GM18951 (cell line): Measurements from ENCODE around the gene SAMD15.
"Not testable (repeated sequence)": the region's sequence is repeated elsewhere in the genome, so short reads cannot be mapped to it uniquely, and the experiment has no call there.

Source experiments
- POLR2A ChIP-seq: IDR thresholded peaks from 4 replicates; pipeline ENCODE4 v1.6.1; 2011; ENCODE audit warnings: mild to moderate bottlenecking; ENCODE audit not compliant: insufficient read length, insufficient read depth; ENCODE audit errors: extremely low read depth
- in situ Hi-C: fragments of 300-500 bp; cut with MboI; formaldehyde crosslinking; loops from one replicate; pipeline ENCODE4 v1.12.0; 2022; ENCODE audit warnings: low sequenced_read_pairs, mixed read lengths, inconsistent platforms; ENCODE audit not compliant: unreplicated experiment

SAMD15 gene

DNA sequence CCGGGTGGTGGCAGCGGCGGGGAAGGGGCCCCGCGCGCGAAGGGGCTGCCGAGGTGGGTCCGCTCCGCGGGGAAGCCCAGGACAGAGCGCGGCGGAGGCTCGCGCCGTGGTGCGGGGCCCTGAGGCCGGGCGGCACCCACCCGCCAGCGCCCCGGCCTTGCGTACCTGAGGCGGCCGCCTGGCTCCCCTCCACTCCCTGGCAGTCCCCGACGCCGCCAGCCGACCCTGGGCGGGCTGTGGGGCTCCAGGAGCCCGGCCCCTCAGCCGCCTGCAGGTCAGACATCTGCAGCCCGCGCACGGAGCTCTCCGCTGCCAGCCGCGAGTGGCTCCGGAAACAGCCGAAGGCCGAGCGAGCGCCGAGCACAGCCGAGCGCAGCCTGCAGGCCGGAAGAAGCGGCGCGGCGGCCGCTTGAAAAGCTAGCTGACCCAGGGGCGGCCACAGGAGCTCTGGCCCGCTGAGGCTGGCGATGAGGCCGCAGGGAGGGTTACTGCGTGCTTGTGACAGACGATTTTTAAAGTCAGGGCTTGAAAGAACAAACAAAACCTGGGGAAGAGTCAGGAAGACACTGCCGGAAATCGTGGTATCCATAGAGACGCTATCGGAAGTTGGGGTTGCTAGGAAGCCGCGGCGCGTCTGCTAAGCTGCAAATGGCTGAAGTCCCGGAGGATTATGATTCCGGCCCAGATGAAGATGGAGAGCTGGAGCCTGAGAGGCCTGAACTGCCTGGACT lies at the start of gene SAMD15, which contains the start of gene TMED8:
SAMD15 (plus strand) TSS at position 609 of the 731 bp plus-strand sequence; CDS start at position 649, 40 bp downstream.
TMED8 (minus strand) TSS at position 324 of the 731 bp plus-strand sequence; CDS start at position 283, 41 bp downstream.
- TF ChIP-seq POLR2A: peak; percentile 71
- in situ Hi-C loops: no loop called here

DNA sequence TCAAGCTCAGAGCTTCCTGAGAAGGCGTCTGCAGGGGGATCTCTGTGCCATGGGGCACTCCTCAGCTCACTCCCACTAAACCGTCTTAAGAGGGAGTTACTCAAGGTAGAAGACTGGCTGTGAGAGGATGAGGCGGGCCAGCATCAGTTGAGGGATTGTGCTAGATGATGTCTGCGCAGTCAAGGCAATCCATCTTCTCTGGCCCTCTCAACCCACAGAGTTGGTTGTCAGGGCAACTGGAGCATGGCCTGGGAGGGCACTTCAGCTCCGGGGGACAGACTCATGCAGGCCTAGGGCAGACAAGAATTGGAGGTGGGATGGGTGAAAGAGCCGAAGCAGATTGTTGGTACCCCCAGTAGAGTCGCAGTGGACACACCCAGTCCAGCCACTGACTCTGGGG lies 47.3 kb upstream of the SAMD15 start:
- in situ Hi-C loops: no loop called here
- TF ChIP-seq POLR2A: no peak

DNA sequence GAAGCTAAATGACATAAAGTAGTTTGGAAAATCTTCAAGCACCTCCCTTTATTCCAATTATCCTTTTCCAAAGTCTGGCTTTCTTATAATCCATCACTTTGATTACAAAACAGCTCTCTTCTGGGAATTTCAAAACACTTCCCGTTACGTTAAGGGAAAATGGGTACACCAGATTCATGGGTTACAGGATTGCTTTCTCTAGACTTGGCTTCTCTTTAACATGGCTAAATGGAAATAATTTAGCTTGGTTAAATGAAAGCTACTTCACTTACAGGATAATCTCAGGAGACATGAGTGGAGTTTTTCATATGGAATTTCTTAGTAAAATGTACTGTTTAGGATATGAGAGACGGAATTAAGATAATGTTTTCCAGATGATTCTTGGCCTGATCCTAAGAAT lies 41.6 kb upstream of the SAMD15 start:
- no peak for TF ChIP-seq POLR2A
- in situ Hi-C loops: no loop called here

DNA sequence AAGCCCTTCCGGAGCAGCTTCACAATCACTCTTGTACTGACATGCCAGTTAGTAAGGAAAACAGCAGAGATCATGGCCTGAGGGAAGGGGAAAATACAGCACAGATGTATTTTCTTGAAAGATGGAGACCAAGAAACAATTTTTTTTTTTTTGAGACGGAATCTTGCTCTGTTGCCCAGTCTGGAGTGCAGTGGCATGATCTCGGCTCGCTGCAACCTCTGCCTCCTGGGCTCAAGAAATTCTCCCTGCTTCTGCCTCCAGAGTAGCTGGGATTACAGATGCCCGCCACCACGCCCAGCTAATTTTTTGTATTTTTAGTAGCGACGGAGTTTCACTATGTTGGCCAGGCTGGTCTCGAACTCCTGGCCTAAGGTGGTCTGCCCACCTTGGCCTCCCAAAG lies 39.9 kb upstream of the SAMD15 start:
- in situ Hi-C loops: not testable (repeated sequence)

DNA sequence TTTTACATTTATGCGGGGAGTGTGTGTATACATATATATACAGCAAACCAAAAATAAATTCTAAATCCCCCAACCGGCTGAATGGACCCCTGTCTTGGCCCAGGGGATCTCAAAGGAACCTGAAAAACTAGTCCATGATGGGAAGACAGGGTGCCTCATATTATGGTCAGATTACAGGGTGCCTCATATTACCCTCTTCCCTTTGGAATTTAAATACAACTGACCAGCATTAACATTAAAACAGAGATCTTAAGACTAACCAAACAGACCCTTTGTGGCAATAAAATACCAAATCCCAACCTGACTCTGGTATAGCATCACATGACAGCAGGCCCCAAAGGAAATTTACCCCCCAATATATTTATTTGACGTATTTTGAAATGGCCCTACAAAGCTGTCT lies 39.3 kb upstream of the SAMD15 start:
- in situ Hi-C loops: no loop called here

DNA sequence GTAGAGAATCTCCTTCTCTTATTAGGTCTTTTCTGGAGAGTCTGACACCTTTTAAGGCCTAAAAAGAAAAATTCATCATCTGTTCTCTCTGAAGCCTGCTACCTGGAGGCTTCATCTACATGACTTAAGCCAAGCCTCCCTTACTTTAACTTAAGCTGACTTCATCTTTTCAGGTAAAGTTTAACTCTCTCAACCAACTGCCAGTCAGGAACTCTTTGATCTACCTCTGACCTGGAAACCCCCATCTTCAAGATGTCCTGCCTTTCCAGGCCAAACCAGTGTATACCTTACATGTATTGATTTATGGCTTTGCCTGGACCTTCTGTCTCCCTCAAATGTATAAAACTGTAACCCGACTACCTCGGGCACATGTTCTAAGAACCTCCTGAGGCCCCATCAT lies 38.9 kb upstream of the SAMD15 start:
- TF ChIP-seq POLR2A: no peak
- in situ Hi-C loops: no loop called here

More for the DNA sequence above, 39.3 kb upstream of the SAMD15 start:
- no peak for TF ChIP-seq POLR2A

DNA sequence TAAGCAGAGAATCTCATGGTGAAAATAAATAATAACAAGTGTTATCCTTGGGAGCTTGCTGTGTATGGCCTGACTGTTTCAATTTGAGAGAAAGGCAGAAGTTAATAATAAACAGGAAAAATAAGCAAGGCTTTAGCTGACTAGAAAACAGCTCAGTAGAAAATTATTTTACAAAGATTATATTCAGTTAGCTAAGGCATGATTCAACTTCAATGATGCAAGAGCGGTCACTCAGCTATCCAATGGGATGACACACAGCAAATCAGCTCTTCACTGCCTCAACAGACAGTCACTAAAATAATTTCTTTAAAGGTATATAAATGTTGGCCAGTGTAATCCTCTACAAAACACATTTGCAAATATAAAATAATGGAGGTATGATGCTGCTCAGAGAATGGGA lies 37.8 kb upstream of the SAMD15 start:
- no peak for TF ChIP-seq POLR2A
- in situ Hi-C loops: no loop called here

DNA sequence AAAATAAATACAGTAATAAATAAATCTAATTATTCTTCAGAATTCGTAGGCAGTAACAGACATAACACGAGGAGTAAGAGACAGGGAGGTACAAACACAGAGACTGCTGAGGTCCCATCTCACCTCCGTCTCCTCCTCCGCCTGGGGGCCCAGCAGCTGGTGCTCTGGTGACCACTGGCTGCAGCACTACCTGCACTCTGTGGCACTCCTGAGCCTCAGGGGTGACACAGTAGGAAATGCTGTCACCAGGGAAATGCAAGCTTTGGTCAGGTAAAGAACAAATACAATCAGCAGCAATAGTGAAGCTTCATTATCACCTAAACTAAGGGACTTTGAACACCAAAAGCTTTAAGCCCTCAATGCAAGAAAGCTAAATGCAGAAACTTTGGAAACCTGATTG lies 36.8 kb upstream of the SAMD15 start:
- in situ Hi-C loops: no loop called here
- no peak for TF ChIP-seq POLR2A

DNA sequence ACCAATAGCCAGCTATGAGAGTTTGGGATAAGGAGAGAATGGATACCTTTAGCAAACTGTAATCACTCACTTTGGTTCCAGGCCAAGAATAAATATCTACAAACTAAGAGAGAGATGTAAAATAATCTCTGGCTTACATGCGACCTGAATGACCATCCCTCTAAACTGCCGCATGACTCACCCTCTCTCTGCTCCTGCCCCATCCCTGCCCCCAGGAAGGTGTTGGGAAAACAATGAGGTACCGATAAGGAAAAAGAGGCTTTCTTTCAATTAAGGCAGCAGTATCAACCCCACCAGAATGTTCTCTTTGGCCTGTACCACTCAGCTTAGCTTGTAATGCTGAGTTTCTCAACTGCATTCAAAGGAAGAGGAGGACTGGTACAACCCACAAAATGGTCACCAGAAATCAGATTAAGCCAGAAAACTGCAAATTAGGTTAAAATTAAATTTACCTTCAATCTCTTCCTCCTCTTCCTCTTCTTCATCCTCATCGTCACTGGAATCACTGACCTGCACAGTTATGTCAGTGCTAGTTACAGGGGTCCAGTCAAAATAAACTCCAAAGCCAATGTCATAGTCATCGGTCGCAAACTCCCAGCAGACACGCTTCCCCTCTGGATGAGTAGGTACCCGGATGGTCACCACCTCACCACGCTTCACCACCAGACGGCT lies 34.3 kb upstream of the SAMD15 start:
- in situ Hi-C loops: no loop called here
- TF ChIP-seq POLR2A: no peak

DNA sequence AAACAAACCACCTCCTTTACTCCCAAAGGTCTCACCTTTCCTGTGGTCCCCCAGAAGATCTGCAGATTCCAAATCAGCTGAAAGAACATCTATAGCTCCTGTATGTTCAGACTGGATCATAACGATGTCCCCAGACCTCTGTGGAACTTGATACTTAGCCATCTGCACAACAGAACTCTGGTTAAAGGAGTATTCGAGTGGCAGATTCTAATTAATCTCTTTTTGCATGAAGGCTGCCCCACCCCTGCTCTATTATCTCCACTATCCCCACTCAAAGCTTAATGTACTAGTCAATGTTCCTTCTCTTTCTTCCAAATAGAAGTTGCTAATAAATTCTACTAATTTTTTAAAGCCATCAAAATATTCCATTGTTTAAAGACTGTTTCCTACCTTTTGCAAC lies 33.5 kb upstream of the SAMD15 start:
- TF ChIP-seq POLR2A: no peak
- in situ Hi-C loops: no loop called here

DNA sequence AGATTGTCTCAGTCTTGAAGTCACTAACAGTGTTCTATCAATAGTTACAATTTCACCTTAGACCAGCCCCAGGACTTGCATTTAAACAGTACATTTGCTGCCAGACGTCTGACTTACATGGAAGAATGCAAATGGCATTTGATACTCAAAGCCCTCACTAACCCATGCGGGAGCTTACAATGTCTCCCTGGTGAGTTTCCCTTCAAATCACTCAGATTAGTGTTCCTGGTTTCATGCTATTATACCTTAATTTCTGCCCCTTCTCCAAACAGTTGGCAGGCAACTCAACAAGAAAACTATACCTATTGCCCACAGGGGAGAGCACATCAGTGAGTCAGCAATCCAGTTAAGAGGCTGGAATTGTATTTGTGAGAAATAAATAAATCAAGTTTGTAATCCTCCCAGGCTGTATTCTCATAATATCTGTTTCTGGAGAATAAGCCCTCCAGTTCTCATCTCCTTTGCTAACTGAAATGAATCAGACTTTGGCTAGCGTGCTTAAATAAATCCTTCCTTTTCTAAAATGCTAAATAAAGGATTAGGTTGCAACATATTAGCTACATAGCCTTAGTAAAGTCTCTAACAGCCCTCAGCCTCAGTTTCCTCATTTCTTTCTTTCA lies 32.7 kb upstream of the SAMD15 start:
- no peak for TF ChIP-seq POLR2A
- in situ Hi-C loops: no loop called here

DNA sequence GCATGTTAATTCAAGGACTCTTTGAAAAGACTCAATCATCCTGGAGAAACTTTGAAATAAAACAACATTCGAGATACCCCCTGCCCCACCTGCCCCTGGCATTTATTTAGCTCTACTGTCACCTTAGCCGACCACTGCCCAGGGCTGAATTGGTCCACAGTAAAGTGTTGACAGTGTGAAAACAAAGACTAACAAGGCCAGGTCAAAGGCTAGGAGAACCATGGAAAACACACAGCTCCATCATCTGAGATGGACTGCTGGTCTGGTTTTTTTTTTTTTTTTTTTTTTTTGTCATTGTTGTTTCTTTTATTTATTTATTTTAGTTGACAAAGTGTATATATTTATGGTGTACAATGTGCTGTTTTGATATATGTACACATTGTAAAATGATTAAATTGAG lies 30.7 kb upstream of the SAMD15 start:
- in situ Hi-C loops: no loop called here
- no peak for TF ChIP-seq POLR2A

DNA sequence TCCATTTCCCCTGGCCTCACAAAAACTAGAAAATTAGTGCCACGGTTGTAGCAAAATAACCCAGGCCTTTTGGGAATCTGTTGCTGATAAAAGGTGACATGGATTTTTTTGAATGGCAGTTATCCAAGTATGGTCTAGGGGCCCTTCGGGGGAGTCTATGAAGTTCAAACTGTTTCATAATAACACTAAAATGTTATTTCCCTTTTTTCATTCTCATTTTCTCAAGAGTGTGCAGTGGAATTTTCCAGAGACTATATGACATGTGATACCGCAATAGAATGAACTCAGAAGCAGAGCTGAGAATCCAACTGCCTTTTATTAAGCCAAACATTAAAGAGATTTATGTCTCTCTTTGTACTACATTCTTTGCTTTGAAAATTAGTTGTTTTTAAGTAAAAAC lies 29.4 kb upstream of the SAMD15 start:
- no peak for TF ChIP-seq POLR2A
- in situ Hi-C loops: no loop called here
